IMR-90 (cell line): ENCODE results near the gene SS18L1. TPM values are rescaled to one million over a fixed set of nuclear protein-coding genes. Genes with fewer than 3 reads are reported as not detected.

ENCODE experiments used
- ATAC-seq: fragments of 200-7000 bp; cut with Tn5 transposase; 2 replicates; pipeline ENCODE4 v1.9.1; 2020; ENCODE audit warnings: low read depth, mild to moderate bottlenecking, moderate library complexity
- BruUV-seq: library from RNA; stranded (reverse); fragments of 400-500 nt; replicated peaks from 2 replicates; lab custom pipeline; 2021; lab: Mats Ljungman, UMichigan
- CTCF ChIA-PET: fragments of 300-600 bp; formaldehyde crosslinking; extraction: SDS; loops from one replicate; lab custom pipeline; 2021; ENCODE audit warnings: antibody characterized with exemption; lab: Yijun Ruan, JAX
- POLR2A ChIA-PET: fragments of 300-600 bp; sonication (Branson Sonifier 250); formaldehyde crosslinking; loops from one replicate; lab custom pipeline; 2022; ENCODE audit warnings: antibody characterized with exemption; ENCODE audit not compliant: unreplicated experiment; lab: Charles Lee
- DNase-seq: peaks from one replicate; pipeline ENCODE4 v3.0.0; 2013
- H2AFZ ChIP-seq: replicated peaks from 2 replicates; pipeline ENCODE3; 2013; ENCODE audit warnings: low read length, mild to moderate bottlenecking; ENCODE audit not compliant: poor library complexity
- H2AK5ac ChIP-seq: 2 replicates; pipeline ENCODE4 v1.6.1; 2013; ENCODE audit warnings: low read depth, low read length, inconsistent platforms
- H2AK9ac ChIP-seq: replicated peaks from 2 replicates; pipeline ENCODE3; 2013; ENCODE audit warnings: mild to moderate bottlenecking, low read depth, low read length, moderate library complexity; ENCODE audit not compliant: poor library complexity
- H2BK120ac ChIP-seq: 2 replicates; pipeline ENCODE4 v1.6.1; 2013; ENCODE audit warnings: low read depth, low read length, inconsistent platforms
- H2BK15ac ChIP-seq: 3 replicates; pipeline ENCODE4 v1.6.1; 2013; ENCODE audit warnings: low read depth, low read length, inconsistent platforms
- H2BK20ac ChIP-seq: 2 replicates; pipeline ENCODE4 v1.6.1; 2013; ENCODE audit warnings: low read depth, mild to moderate bottlenecking, inconsistent platforms, low read length, moderate library complexity
- H2BK5ac ChIP-seq: 2 replicates; pipeline ENCODE4 v1.6.1; 2013; ENCODE audit warnings: mild to moderate bottlenecking, low read depth, low read length, inconsistent platforms; ENCODE audit not compliant: poor library complexity, severe bottlenecking
- H3K14ac ChIP-seq: replicated peaks from 2 replicates; pipeline ENCODE4 v1.6.1; 2013; ENCODE audit warnings: low read depth, low read length, inconsistent platforms
- H3K18ac ChIP-seq: 2 replicates; pipeline ENCODE4 v1.6.1; 2013; ENCODE audit warnings: low read depth, low read length, control low read depth
- H3K23ac ChIP-seq: 2 replicates; pipeline ENCODE4 v1.6.1; 2013; ENCODE audit warnings: low read depth, low read length, inconsistent platforms
- H3K27ac ChIP-seq: 2 replicates; pipeline ENCODE4 v1.5.1; 2013; ENCODE audit warnings: mild to moderate bottlenecking, control low read depth, low read length; ENCODE audit not compliant: insufficient read depth
- H3K27me3 ChIP-seq: 2 replicates; pipeline ENCODE4 v1.6.1; 2013; ENCODE audit warnings: low read length; ENCODE audit not compliant: control insufficient read depth, insufficient read depth
- H3K36me3 ChIP-seq: 2 replicates; pipeline ENCODE4 v1.6.1; 2013; ENCODE audit warnings: low read length, mixed read lengths; ENCODE audit not compliant: control insufficient read depth, insufficient read depth
- H3K4ac ChIP-seq: 2 replicates; pipeline ENCODE4 v1.6.1; 2013; ENCODE audit warnings: low read depth, low read length, inconsistent platforms
- H3K4me1 ChIP-seq: 2 replicates; pipeline ENCODE4 v1.6.1; 2013; ENCODE audit warnings: low read length, mixed read lengths; ENCODE audit not compliant: control insufficient read depth, insufficient read depth
- H3K4me2 ChIP-seq: 2 replicates; pipeline ENCODE4 v1.6.1; 2013; ENCODE audit warnings: low read depth, mild to moderate bottlenecking, control low read depth, low read length, moderate library complexity
- H3K4me3 ChIP-seq: 2 replicates; pipeline ENCODE4 v1.5.1; 2013; ENCODE audit warnings: low read depth, mild to moderate bottlenecking, control low read depth, low read length, moderate library complexity; ENCODE audit not compliant: insufficient read depth
- H3K56ac ChIP-seq: 2 replicates; pipeline ENCODE4 v1.6.1; 2013; ENCODE audit warnings: low read length, inconsistent platforms; ENCODE audit not compliant: insufficient read depth; ENCODE audit errors: extremely low read depth
- H3K79me1 ChIP-seq, 2 experiments: 2 replicates each; pipeline ENCODE4 v1.6.1; 2013; ENCODE audit warnings: low read length in 2 of 2, inconsistent platforms in 1 of 2, low read depth in 1 of 2
- H3K9ac ChIP-seq: 2 replicates; pipeline ENCODE4 v1.6.1; 2013; ENCODE audit warnings: low read depth, low read length, control low read depth
- H3K9me1 ChIP-seq: 2 replicates; pipeline ENCODE4 v1.6.1; 2013; ENCODE audit warnings: low read length, inconsistent platforms; ENCODE audit not compliant: insufficient read depth
- H3K9me3 ChIP-seq: 2 replicates; pipeline ENCODE4 v1.6.1; 2013; ENCODE audit warnings: low read length; ENCODE audit not compliant: control insufficient read depth, insufficient read depth
- H4K20me1 ChIP-seq: 2 replicates; pipeline ENCODE4 v1.6.1; 2013; ENCODE audit warnings: low read length, inconsistent platforms; ENCODE audit not compliant: insufficient read depth
- H4K5ac ChIP-seq: 2 replicates; pipeline ENCODE4 v1.6.1; 2013; ENCODE audit warnings: mild to moderate bottlenecking, low read depth, low read length, control low read depth
- H4K8ac ChIP-seq, 2 experiments: 2 replicates each; pipeline ENCODE4 v1.6.1; 2013; ENCODE audit warnings: low read depth in 2 of 2, low read length in 2 of 2, control low read depth in 1 of 2, inconsistent platforms in 1 of 2
- H4K91ac ChIP-seq: 2 replicates; pipeline ENCODE4 v1.6.1; 2013; ENCODE audit warnings: low read depth, low read length, inconsistent platforms; ENCODE audit not compliant: insufficient read depth
- CEBPB ChIP-seq: IDR thresholded peaks from 2 replicates; pipeline ENCODE4 v1.6.1; 2012; ENCODE audit warnings: low read depth, low read length, improper control_type of control experiment
- POLR2A ChIP-seq: IDR thresholded peaks from 2 replicates; pipeline ENCODE4 v1.6.1; 2012; ENCODE audit warnings: mild to moderate bottlenecking, low read depth, low read length
- RFX5 ChIP-seq: IDR thresholded peaks from 2 replicates; pipeline ENCODE4 v1.8.0; 2012; ENCODE audit warnings: low read depth, mild to moderate bottlenecking, low read length, moderate library complexity
- WGBS, 2 experiments: methylation state at CpG; one replicate each; pipeline versions ENCODE4 v1.1.5 to v1.1.7; 2013; ENCODE audit warnings: missing lambda C conversion rate in 2 of 2; ENCODE audit not compliant: insufficient read length in 1 of 2; ENCODE audit errors: extremely low coverage in 2 of 2; 5-methylcytosine and 5-hydroxymethylcytosine counted together
- dilution Hi-C: fragments of 300-500 bp; cut with HindIII; formaldehyde crosslinking; loops from one replicate; pipeline ENCODE4 v1.14.3; 2018; ENCODE audit warnings: low sequenced_read_pairs; ENCODE audit not compliant: unreplicated experiment
- in situ Hi-C: fragments of 300-500 bp; cut with MboI; formaldehyde crosslinking; loops from 3 replicates; pipeline ENCODE4 v1.14.3; 2019; ENCODE audit warnings: low sequenced_read_pairs, inconsistent platforms, mixed read lengths
- intact Hi-C: fragments of 100-400 bp; cut with micrococcal nuclease; formaldehyde crosslinking; loops from 2 replicates; pipeline ENCODE4 v1.10.0; 2022
- polyA plus RNA-seq, 3 experiments: library from polyadenylated mRNA; depleted of rRNA; stranded (reverse); fragments of >200 nt; gene quantifications; 2 replicates each; pipeline ENCODE4 v1.2.3, GENCODE V29; 2012; ENCODE audit warnings: low replicate concordance in 1 of 3
- total RNA-seq: library from RNA; depleted of rRNA; stranded (reverse); fragments of >200 nt; gene quantifications from 2 replicates; pipeline ENCODE4 v1.2.3, GENCODE V29; 2012
- TF ChIP-seq, protein P1 (sequence below): conservative IDR thresholded peaks from 2 replicates; pipeline ENCODE4 v1.5.1; 2012; ENCODE audit warnings: mild to moderate bottlenecking, low read depth, low read length, improper control_type of control experiment

Gene SS18L1
- total and polyA plus RNA-seq, 2 of the 4 experiments (the other 2 are of a cell fraction): 8.1 to 12.2 TPM

DNA sequence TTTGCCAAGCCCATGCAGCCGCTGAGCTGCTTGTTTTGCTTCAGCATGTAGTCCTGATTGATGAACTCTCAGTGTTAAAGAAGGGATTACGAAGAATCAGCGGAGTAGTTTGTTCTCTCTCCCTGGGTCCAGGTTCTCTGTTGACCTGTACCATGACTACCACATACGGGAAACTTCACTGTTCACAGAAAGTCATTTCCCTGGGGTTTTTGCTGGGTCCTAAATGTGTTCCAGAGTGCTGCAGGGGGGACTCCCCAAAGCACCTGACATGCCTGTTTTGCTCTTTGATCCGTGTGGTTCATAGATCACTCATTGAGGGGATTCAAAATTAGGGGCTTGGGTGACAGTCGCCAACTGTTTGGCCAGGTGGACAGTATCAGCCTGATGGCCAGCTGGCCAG, 15.8 kb upstream of the SS18L1 start:
- Histone ChIP-seq H3K14ac (no peak overlapping the region), H3K9me3 (no peaks in the 10 kb centered on the region), H3K4me3 (no peak overlapping the region), H3K27me3 (no peaks in the 10 kb centered on the region), H3K79me1 (peaks cover 33 to 75% of the 10 kb centered on the region in 2 experiments), H4K8ac (no peak overlapping the region), H2AFZ (no peak overlapping the region), H2BK15ac (no peak overlapping the region), H3K9ac (no peak overlapping the region), H3K56ac (no peak overlapping the region), H2BK20ac (no peak overlapping the region), H3K4ac (no peak overlapping the region), H3K18ac (no peak overlapping the region), H3K27ac (no peak overlapping the region), H4K20me1 (peaks cover 42% of the 10 kb centered on the region), H2BK5ac (no peak overlapping the region), H3K4me1 (peaks cover 11% of the 10 kb centered on the region), H4K91ac (no peak overlapping the region), H3K23ac (no peak overlapping the region), H3K9me1 (peaks cover 15% of the 10 kb centered on the region), H2BK120ac (no peak overlapping the region), H3K4me2 (no peak overlapping the region), H2AK9ac (no peak overlapping the region), H3K36me3 (peaks cover 72% of the 10 kb centered on the region), H4K5ac (no peak overlapping the region), H2AK5ac (no peak overlapping the region)
- no peak for ATAC-seq
- intact Hi-C loops: no loop called here
- WGBS, 2 experiments: no CpG with 5 or more reads among the region's 6 CpGs
- TF ChIP-seq RFX5 (no peak), POLR2A (no peak), CEBPB (no peak)
- TF ChIP-seq, protein P1, sequence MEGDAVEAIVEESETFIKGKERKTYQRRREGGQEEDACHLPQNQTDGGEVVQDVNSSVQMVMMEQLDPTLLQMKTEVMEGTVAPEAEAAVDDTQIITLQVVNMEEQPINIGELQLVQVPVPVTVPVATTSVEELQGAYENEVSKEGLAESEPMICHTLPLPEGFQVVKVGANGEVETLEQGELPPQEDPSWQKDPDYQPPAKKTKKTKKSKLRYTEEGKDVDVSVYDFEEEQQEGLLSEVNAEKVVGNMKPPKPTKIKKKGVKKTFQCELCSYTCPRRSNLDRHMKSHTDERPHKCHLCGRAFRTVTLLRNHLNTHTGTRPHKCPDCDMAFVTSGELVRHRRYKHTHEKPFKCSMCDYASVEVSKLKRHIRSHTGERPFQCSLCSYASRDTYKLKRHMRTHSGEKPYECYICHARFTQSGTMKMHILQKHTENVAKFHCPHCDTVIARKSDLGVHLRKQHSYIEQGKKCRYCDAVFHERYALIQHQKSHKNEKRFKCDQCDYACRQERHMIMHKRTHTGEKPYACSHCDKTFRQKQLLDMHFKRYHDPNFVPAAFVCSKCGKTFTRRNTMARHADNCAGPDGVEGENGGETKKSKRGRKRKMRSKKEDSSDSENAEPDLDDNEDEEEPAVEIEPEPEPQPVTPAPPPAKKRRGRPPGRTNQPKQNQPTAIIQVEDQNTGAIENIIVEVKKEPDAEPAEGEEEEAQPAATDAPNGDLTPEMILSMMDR: no peak
- BruUV-seq: no TSS peak
- dilution Hi-C loops: no loop called here
- POLR2A ChIA-PET: no interaction called here
- DNase-seq: no peak
- CTCF ChIA-PET: no interaction called here
- in situ Hi-C loops: loop anchor here (5.0 kb wide), 1 partner anchor 105 kb away; no protein-coding TSS in a partner anchor
